Central memory CD4-positive, alpha-beta T cell (primary cell): Measurements from ENCODE around the gene ZNF716.
"Not testable (repeated sequence)": the region's sequence is repeated elsewhere in the genome, so short reads cannot be mapped to it uniquely, and the experiment has no call there.

Source experiments
- DNase-seq: peaks from one replicate; pipeline ENCODE4 v3.0.0; 2022
- total RNA-seq, 3 experiments: gene quantifications; one replicate each; lab custom pipeline; 2026; lab: John Stamatoyannopoulos, UW

The ZNF716 gene
- 0 reads per million in 3 experiments for total RNA-seq

- no peak for DNase-seq
Observed at GRCh38 chr7:57449904-57450303, at the start of gene ZNF716. TSS of gene ZNF716 (plus strand) at chr7:57450177. CDS start at chr7:57450289, 112 bp downstream.

GRCh38 chr7:57400531-57401155, 49.3 kb upstream of the ZNF716 start:
- no peak for DNase-seq

GRCh38 chr7:57403051-57403450, 46.9 kb upstream of the ZNF716 start:
- not testable (repeated sequence) for DNase-seq

- no peak for DNase-seq
Observed at GRCh38 chr7:57403601-57404342, 46.2 kb upstream of the ZNF716 start.

GRCh38 chr7:57404343-57404966, 45.5 kb upstream of the ZNF716 start:
- DNase-seq = no peak

- DNase-seq = no peak
Observed at GRCh38 chr7:57404967-57405421, 45.0 kb upstream of the ZNF716 start.

GRCh38 chr7:57407125-57407524, 42.9 kb upstream of the ZNF716 start:
- DNase-seq = no peak

- no peak for DNase-seq
Observed at GRCh38 chr7:57412168-57412567, 37.8 kb upstream of the ZNF716 start.

- DNase-seq = no peak
Observed at GRCh38 chr7:57412618-57413017, 37.4 kb upstream of the ZNF716 start.

DNA sequence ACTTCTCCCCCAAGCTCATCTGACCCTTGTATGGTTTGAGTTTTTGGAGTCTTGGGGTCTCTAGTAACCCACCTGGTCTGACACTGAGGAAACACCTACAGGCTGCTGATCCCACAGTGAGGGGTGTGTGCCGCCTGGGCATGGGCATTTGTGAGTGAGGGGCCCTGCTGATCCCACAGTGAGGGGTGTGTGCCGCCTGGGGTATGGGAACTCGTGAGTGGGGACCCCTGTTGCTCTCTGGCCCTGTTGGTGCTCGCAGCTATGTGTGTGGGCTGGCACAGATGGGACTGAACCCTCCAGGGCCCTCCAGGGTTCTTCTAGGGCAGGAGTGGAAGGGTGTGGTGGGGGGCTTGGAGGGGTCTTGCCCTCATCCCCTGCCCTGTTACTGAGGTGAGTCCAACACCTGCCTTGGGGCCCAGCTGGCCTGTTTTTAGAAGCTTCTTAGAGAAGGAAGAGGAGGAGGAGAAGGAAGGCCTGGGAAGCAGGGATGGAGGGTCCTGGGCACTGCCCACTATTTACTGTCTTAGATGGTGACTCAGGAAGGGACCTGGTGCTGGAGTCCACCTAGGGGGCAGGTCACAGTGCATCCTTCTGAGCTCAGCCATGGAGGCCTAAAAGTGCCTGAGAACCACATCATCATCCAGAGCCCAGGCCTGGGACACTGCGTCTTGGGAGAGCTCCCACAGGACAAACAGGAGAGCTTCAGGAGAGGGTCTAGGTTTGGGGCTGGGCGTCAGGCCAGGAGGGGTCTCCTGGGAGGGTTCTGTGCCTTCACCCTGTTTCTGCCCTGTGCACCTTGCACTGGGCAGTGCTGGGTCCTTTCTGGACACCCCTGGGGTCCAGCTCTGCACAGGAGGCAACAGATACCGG, 36.2 kb upstream of the ZNF716 start:
- no peak for DNase-seq

GRCh38 chr7:57414415-57414814, 35.6 kb upstream of the ZNF716 start:
- no peak for DNase-seq

- DNase-seq = no peak
Observed at GRCh38 chr7:57414852-57415251, 35.1 kb upstream of the ZNF716 start.

GRCh38 chr7:57415326-57415725, 34.7 kb upstream of the ZNF716 start:
- no peak for DNase-seq

DNA sequence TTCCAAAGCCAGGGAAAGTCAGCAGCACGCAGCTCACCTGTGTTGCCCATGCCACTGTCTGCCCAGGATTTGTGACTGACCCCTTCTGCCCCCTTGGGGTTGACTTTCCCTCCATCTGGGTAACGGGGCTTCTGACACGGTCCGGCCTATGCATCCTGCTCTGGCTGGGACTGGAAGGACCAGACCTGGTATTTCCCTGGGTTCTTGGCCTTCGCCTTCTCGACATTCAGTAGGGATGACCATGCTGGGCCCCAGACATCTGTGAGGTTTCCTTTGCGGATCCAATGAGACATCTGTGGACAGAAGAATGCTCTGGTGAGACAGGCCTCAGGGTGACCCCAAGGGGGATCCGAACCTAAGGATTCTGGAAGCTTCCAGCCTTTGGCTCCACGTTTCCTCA, 34.2 kb upstream of the ZNF716 start:
- no peak for DNase-seq

DNA sequence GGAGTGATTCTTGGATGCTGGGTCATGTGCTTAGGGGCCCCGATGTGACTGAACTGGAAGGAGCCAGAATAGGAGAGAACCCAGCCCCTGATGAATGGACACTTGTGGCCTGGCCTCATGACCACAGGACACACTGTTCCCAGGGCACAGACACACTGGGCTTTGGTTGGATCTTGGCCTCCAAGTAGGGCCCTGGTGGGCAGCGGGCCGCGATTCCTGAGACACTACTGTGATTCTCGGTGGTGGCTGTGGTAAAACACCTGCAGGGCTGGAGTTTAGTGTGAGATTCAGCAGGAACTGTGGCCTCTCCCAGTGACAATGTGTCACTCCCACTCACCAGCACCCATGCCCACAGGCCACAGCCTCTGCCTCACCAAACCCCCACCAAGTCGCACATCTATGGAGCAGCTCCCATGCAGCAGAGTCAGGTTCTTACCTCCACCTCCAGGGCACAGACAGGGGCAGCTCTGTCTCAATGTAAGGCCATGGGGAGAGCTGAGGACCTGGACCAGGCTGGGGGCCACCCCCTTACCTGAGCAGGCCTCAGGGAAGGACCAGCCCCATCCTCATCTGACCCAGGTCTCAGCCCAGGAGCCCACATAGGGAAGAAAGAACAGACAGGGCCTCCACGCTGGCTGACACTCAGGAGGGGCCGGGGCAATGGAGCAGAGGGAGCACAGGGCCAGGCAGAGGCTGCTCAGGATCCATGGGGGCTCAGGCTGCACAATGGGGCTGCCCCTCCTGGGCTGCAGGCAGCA, 33.2 kb upstream of the ZNF716 start:
- DNase-seq = no peak

GRCh38 chr7:57417736-57418135, 32.2 kb upstream of the ZNF716 start:
- no peak for DNase-seq

- DNase-seq = no peak
Observed at GRCh38 chr7:57423768-57424167, 26.2 kb upstream of the ZNF716 start.

DNA sequence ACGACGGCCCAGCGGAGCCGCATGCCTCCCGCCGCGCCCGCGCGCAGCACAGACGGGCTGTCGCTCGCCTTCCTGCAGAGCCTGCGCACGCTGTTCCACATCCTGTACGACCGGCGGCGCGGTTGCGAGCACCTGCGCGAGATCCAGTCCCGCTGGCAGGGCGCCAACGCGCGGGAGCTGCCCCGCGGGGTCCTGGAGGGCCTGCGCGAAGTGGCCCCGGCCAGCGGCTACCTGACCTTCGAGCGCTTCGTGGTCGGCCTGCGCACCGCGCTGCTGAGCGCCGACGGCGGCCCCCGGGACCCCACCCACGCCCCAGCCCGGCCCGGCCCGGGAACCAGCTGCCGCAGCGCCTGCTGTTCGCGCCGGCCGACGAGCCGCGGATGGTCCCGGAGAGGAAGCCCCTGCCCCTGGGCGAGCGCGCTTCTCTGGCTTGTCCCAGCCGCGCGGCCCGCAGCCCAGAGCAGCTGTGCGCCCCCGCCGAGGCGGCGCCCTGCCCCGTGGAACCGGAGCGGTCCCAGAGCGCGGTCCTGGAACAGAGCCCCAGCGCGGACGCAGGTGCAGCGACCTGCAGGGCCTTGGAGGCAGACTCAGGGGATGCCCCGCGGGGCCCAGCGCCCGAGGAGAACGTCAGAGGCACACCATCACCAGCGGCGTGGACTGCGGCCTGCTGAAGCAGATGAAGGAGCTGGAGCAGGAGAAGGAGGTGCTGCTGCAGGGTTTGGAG, 25.3 kb upstream of the ZNF716 start:
- no peak for DNase-seq

DNA sequence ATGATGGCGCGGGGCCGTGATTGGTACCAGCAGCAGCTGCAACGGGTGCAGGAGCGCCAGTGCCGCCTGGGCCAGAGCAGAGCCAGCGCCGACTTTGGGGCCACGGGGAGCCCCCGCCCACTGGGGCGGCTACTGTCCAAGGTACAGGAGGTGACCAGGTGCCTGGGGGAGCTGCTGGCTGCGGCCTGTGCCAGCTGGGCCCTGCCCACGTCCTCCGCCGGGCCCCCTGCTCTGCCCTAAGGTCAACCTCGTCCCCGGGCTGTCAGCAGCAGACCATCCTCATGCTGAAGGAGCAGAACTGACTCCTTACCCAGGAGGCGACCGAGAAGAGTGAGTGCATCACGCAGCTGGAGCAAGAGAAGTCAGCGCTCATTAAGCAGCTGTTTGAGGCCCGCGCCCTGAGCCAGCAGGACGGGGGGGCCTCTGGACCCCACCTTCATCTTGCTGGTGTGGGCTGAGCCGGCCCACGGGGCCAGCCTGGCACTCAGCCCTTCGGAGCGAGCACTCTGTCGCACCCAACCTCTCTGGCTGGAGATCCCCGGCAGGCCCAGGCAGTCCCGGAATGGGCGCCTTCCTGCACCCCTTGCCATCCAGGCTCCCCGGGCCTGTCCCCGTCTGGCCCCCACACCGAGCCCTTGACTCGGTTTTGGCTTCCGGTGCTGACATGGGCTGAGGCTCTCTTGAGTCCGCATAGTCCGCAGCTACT, 24.6 kb upstream of the ZNF716 start:
- DNase-seq = no peak

DNA sequence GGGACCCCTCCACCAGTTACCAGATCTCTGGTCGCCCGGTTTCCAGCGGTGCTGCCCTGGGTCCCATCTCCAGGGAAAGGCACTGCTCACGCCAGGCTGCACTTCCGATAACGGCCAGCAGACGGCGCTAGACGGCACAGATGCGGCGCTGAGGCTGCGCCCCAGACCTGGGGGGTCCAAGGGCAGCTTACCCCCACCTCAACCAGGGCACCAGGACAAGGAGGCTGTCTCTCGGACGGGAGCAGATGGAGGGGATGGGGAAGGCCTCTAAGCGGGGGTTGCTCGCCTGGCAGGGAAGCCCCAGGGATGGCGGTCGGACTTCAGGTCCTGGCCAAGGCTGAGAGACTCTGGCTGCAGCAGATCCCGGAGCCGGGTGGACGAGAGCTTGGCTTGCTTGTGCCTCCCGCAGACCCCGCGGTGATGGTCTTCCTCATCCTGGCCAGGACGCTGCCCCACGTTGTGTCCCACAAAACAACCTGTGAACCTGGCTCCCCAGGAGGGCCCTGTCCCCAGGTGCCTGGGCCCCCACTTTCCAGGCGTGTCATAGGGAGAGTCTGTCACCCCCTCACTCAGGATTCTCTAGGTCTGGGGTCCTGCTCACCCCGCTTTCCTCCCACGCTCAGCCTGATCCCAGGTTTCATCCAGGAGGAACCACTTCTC, 23.9 kb upstream of the ZNF716 start:
- DNase-seq = no peak
